Activated CD8-positive, alpha-beta memory T cell treated with anti-CD3 and anti-CD28 coated beads for 36 hours (primary cell): Measurements from ENCODE around the gene ACOT8. TPM values are rescaled to one million over a fixed set of nuclear protein-coding genes. Genes with fewer than 3 reads are reported as not detected.
"Not testable (repeated sequence)": the region's sequence is repeated elsewhere in the genome, so short reads cannot be mapped to it uniquely, and the experiment has no call there.

Experiments
- CTCF ChIA-PET: fragments of 350-600 bp; sonication (Branson Sonifier 250); formaldehyde crosslinking; loops from one replicate; lab custom pipeline; 2021; ENCODE audit warnings: antibody characterized with exemption; lab: Charles Lee
- POLR2A ChIA-PET: fragments of 350-600 bp; sonication (Branson Sonifier 250); formaldehyde crosslinking; loops from one replicate; lab custom pipeline; 2021; ENCODE audit warnings: antibody characterized with exemption; lab: Charles Lee
- total RNA-seq, 2 experiments: library from RNA; stranded (reverse); gene quantifications; one replicate each; pipeline ENCODE4 v1.2.3, GENCODE V29; 2021

ACOT8 gene
- total RNA-seq, 2 experiments from 2014 or later: 24.0 TPM

- ChIA-PET POLR2A (interaction anchor here (0.9 kb wide), 1 partner anchor 10 kb away, joined by 3 read pairs; the partner anchor contains the start of gene UBE2C), CTCF (interaction anchor here (1.2 to 1.9 kb wide), 2 partner anchors 10 to 24 kb away, joined by 3 to 6 read pairs; no protein-coding TSS in a partner anchor)
These were observed 34.3 kb downstream of the ACOT8 start for GRCh38 chr20:45822857-45823256.

DNA sequence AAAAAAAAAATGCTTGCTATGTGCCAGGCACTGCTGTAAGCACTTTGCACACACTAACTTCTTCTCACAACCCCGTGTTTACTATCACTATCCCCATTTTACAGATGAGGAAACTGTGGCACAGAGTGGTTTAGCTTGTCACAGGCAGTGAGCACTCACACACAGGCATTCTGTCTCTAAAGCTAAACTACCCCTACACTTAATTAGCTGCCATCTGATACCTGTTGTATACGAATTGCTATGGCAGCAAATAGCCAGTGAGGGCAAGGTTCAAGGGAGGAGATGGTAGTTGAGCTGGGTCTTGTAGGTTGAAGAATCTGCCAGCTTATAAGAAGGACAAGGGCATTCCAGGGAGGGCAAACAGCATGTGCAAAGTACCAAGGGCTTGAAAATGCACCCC is 35.2 kb downstream of the ACOT8 start:
- ChIA-PET CTCF (interaction anchor here (0.7 to 1.9 kb wide), 3 partner anchors 9 to 23 kb away, joined by 3 to 6 read pairs (median 3); no protein-coding TSS in a partner anchor), POLR2A (interaction anchor here (0.9 kb wide), 1 partner anchor 9 kb away, joined by 3 read pairs; the partner anchor contains the start of gene UBE2C)

GRCh38 chr20:45819466-45819865 is 37.7 kb downstream of the ACOT8 start:
- CTCF ChIA-PET: interaction anchor here (0.7 kb wide), 1 partner anchor 193 kb away, joined by 3 read pairs; no protein-coding TSS in a partner anchor
- POLR2A ChIA-PET: no interaction called here

DNA sequence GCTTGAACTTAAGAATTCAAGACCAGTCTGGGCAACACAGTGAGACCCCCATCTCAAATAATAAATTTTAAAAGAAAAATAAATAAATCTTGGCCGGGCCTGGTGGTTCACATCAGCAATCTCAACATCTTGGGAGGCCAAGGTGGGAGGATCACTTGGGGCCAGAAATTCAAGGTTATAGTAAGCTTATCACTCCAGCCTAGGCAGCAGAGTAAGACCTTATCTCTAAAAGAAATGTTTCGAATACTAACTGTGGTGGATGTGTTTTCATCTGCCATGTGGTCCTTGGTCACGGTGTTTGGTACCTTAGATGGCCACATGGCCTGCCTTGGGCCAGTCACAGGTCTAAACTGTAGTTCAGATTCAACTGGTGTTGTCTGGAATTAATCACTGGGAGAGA is 39.0 kb downstream of the ACOT8 start:
- ChIA-PET POLR2A (interaction anchor here (0.5 kb wide), 1 partner anchor 117 kb away, joined by 3 read pairs; no protein-coding TSS in a partner anchor), CTCF (no interaction called here)

DNA sequence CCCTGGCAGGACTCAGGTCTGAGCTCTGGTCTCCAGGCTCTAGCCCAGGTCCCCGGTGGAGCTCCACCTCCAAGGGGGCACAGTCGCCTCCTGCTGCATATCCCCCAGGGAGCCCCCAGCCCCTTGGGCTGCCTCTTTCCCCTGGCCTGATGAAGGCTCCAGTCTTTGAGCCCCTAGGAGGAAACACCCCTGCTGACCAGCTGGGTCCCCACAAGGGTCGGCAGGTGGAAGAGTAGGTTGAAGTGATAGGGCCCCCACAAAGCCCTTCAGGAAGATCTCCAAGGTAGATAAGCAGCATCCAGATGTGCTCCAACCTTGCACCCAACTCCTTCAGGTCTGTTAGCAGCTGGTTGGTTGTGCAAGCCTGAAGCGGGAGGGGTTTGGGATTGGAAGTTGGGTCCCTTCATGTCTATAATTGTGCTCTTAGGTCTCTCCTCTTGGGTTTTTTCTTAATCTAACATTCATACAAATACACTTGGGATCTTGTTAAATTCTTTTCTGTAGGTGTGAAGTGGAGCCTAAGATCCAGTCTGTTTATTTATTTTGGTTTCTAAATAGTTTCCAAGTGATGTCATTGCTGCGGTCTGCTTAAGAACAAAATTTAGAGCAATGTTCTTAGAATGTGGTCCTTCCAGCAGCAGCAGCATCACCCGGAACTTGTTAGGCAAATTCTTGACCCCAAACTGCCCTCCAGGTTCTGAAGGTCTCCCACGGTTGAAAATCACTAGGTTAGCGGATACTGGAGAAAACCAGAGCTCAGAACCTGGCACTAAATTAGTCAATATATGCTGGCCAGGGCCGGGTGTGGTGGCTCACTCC is 39.6 kb downstream of the ACOT8 start:
- ChIA-PET CTCF (no interaction called here), POLR2A (interaction anchor here (0.6 to 1.1 kb wide), 2 partner anchors 24 to 117 kb away, joined by 5 read pairs; no protein-coding TSS in a partner anchor)

- ChIA-PET CTCF (interaction anchor here (0.6 kb wide), 1 partner anchor 56 kb away, joined by 3 read pairs; no protein-coding TSS in a partner anchor), POLR2A (interaction anchor here (0.6 to 1.1 kb wide), 2 partner anchors 16 to 118 kb away, joined by 3 to 5 read pairs; no protein-coding TSS in a partner anchor)
These were observed 40.2 kb downstream of the ACOT8 start for GRCh38 chr20:45816951-45817350.

- POLR2A ChIA-PET: no interaction called here
- CTCF ChIA-PET: interaction anchor here (2.1 kb wide), 1 partner anchor 11 kb away, joined by 13 read pairs; no protein-coding TSS in a partner anchor
These were observed 42.9 kb downstream of the ACOT8 start for GRCh38 chr20:45814314-45814713.

DNA sequence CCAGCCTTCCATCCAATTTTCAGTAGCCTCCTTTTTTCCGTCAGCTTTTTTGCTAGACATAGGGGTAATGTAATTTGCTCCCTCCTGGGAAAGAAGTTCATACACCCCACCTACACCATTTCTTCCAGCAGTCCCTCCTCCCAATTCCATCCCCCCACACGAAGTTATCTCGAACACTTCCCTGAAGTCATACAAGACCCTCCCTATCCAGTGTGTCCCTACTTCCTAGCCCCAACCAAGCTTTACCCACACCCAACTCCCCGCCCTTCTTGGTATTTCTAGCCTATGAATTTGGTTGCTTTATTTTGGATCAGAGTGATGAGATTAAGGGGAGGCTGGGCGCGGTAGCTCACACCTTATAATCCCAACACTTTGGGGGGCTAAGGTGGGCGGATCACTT is 43.7 kb downstream of the ACOT8 start:
- CTCF ChIA-PET: interaction anchor here (1.0 to 2.1 kb wide), 4 partner anchors 9 to 76 kb away, joined by 3 to 13 read pairs (median 4); no protein-coding TSS in a partner anchor
- POLR2A ChIA-PET: interaction anchor here (0.6 to 0.7 kb wide), 2 partner anchors 77 to 588 kb away, joined by 3 read pairs; partner anchors contain the start of gene NEURL2

DNA sequence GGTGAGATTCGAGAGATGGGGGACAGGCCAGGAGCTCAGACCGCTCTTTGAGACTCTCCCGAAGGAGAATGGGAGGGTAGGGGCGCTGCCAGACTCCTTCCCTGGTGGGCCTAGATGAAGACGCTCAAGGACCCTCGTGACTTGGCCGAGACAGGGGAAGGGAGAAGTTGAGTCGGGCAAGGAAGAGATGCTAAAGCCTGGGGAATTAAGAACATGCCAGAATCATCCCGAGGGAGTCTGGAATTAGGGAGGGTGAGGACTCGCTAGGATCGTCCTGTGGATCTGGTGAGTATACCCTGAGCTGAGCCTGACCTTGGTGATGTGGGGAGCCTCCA is 44.2 kb downstream of the ACOT8 start:
- CTCF ChIA-PET: interaction anchor here (1.0 to 2.1 kb wide), 4 partner anchors 9 to 76 kb away, joined by 3 to 13 read pairs (median 4); no protein-coding TSS in a partner anchor

DNA sequence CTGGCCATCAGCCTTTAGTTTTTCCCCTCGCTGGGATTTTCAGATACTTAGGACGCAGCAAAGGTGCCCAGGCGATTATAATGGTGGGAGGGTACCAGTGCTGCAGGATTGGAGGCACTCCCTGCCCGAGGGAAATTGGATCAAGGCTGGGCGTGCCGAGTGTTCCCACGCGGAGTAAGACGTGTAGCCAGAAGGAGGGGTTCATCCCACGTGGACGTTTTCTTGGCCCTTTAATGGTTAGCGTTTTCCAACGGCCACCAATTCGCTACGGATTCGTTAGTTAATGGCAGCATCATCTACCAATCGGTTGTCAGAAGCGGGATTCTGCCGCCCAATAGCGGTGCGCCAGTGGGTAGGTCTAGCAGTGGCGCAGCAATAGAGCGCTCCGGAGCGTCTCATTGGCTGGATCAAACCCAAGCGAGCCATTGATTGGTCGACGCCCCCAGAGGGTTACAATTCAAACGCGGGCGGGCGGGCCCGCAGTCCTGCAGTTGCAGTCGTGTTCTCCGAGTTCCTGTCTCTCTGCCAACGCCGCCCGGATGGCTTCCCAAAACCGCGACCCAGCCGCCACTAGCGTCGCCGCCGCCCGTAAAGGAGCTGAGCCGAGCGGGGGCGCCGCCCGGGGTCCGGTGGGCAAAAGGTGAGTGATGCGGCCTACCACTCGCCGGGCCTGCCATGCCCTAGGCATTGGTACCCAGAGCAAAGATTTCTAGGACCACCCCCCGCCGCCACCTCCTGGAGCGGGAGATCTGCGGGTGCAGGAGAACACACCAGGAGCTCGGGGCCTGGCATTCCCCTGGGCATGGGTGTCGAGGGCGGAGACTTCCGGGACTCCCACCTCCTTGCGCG is 44.8 kb downstream of the ACOT8 start, which contains the start of gene UBE2C:
Gene UBE2C (plus strand): TSS at position 488 of the 849 bp plus-strand sequence. CDS start 52 bp downstream, at position 540.
- ChIA-PET POLR2A (interaction anchor here (0.6 to 0.7 kb wide), 5 partner anchors 10 to 122 kb away, joined by 3 to 4 read pairs (median 3); partner anchors contain the start of genes DNTTIP1, NEURL2, PCIF1 and WFDC3), CTCF (interaction anchor here (1.0 to 2.1 kb wide), 4 partner anchors 10 to 77 kb away, joined by 3 to 13 read pairs (median 4); no protein-coding TSS in a partner anchor)

More for the DNA sequence above, 44.2 kb downstream of the ACOT8 start:
- POLR2A ChIA-PET: interaction anchor here (0.6 to 0.7 kb wide), 5 partner anchors 9 to 121 kb away, joined by 3 to 4 read pairs (median 3); partner anchors contain the start of genes DNTTIP1, NEURL2, PCIF1 and WFDC3

- POLR2A ChIA-PET: no interaction called here
- CTCF ChIA-PET: no interaction called here
These were observed 46.8 kb downstream of the ACOT8 start for GRCh38 chr20:45810191-45810970.

GRCh38 chr20:45801851-45802250 is 55.3 kb downstream of the ACOT8 start:
- ChIA-PET POLR2A (interaction anchor here (0.5 kb wide), 1 partner anchor 37 kb away, joined by 6 read pairs; no protein-coding TSS in a partner anchor), CTCF (interaction anchor here (0.8 kb wide), 1 partner anchor 137 kb away, joined by 3 read pairs; no protein-coding TSS in a partner anchor)

DNA sequence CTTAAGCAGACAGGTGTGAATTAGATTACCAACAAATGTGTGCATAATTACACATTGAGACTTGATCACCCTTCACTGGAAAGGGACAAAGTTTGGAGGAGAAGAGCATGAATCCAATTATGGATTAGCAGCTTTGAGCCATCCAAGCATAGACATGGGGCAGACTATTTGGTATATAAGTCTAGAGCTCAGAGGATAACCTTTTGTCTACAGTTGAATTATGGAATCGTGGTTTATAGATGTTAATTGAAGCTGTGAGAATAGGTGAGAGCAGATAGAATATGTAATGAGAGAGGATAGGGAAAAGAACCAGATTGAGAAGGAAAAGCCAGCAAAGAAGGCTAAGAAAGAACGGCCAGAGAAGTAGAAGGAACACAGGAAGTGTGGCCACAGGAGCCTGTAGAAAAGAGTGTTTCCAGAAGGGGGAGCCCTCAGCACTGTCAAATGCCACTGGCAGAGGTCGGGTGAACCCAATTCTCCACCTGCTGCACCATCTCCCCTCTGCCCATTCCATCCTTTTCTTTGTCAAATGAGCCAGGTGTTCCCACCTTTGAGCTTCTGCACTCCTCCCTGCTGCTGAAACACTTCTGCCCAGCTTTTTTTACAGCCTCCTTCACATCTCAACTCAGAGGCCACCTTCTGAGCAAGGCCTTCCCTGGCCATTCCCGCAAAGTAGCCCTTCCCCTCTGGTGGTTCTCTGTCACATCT is 58.1 kb downstream of the ACOT8 start:
- ChIA-PET CTCF (interaction anchor here (0.7 to 2.0 kb wide), 17 partner anchors 9 to 189 kb away, joined by 3 to 9 read pairs (median 3); partner anchors contain the start of genes CTSA, NEURL2 and ZNF335), POLR2A (interaction anchor here (0.6 to 1.2 kb wide), 2 partner anchors 12 to 16 kb away, joined by 4 to 5 read pairs; no protein-coding TSS in a partner anchor)

- POLR2A ChIA-PET: not testable (repeated sequence)
- CTCF ChIA-PET: interaction anchor here (1.7 to 2.0 kb wide), 2 partner anchors 51 to 172 kb away, joined by 5 to 9 read pairs; no protein-coding TSS in a partner anchor
These were observed 59.2 kb downstream of the ACOT8 start for GRCh38 chr20:45797955-45798354.

DNA sequence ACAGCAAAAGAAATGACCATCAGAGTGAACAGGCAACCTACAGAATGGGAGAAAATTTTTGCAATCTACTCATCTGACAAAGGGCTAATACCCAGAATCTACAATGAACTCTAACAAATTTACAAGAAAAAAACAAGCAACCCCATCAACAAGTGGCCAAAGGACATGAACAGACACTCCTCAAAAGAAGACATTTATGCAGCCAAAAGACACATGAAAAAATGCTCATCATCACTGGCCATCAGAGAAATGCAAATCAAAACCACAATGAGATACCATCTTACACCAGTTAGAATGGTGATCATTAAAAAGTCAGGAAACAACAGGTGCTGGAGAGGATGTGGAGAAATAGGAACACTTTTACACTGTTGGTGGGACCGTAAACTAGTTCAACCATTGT is 59.7 kb downstream of the ACOT8 start:
- POLR2A ChIA-PET, CTCF ChIA-PET: not testable (repeated sequence)

DNA sequence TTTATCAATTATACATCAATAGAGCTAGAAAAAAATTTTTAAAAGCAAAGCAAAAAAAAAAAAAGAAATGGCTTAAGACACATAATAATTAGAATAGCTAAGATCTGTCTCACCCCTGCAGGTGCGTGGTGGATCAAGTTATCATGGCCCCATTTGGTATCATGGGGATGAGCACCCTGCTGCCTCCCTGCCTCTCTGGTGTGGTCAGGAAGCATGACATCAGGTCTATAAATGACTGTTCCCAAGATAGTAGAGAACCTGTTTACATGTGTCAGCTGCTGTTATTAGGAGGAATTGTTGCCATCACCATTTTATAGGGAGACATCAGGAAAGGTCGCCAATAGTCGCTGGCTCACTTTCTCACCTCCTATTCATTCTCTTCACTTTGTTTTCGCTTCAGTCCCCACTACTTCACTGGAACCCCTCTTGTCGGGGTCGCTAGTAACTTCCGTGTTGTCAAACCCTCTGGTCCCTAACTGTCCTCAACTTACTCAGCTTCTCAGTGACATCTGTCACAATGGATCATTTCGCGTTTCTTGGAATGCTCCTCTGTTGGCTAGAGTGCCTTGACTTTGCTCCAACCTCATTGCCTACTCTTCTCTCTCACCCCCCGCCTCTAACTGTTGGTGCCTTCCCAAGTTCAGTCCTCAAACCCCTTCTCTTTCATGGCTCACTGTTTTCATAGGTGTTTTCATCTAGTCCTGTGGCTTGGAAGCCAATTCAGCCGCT is 60.7 kb downstream of the ACOT8 start:
- POLR2A ChIA-PET: no interaction called here
- CTCF ChIA-PET: no interaction called here
